B cell (primary cell): ENCODE measurements around the gene QKI. TPM values are rescaled to one million over a fixed set of nuclear protein-coding genes. Genes with fewer than 3 reads are reported as not detected.

Experiments
- ATAC-seq: fragments of 200-7000 bp; cut with Tn5 transposase; one replicate; pipeline ENCODE4 v1.10.0; 2021; ENCODE audit warnings: low read depth, mild to moderate bottlenecking, moderate number of reproducible peaks, moderate library complexity
- CTCF ChIA-PET: fragments of 350-600 bp; sonication (Branson Sonifier 250); formaldehyde crosslinking; loops from one replicate; lab custom pipeline; 2021; ENCODE audit warnings: antibody characterized with exemption, inconsistent platforms; lab: Charles Lee
- POLR2A ChIA-PET: fragments of 350-600 bp; sonication (Branson Sonifier 250); formaldehyde crosslinking; loops from one replicate; lab custom pipeline; 2021; ENCODE audit warnings: antibody characterized with exemption; lab: Charles Lee
- DNase-seq: peaks from one replicate; pipeline ENCODE4 v3.0.0; 2013
- H2AFZ ChIP-seq: 2 replicates; pipeline ENCODE4 v1.6.1; 2012; ENCODE audit warnings: mild to moderate bottlenecking, low read depth, low read length; ENCODE audit not compliant: insufficient read depth, poor library complexity, severe bottlenecking
- H3K27ac ChIP-seq, 2 donors: 1 replicate in 1 of 2; 2 replicates in 1 of 2; pipeline ENCODE4 v1.5.1; 2012 to 2013; ENCODE audit warnings: low read length in 2 of 2, mild to moderate bottlenecking in 2 of 2, moderate library complexity in 1 of 2
- H3K27me3 ChIP-seq, 4 experiments: fragments of 200-600 bp in 1 of 4; sonication (generic) in 1 of 4; replicated peaks in 1 of 4; 1 replicate in 2 of 4; 2 replicates in 2 of 4; pipeline versions ENCODE4 v1.6.1 to v1.7.0; 2013 to 2016; ENCODE audit warnings: low read length in 3 of 4, mild to moderate bottlenecking in 2 of 4, mixed read lengths in 1 of 4, moderate library complexity in 1 of 4; ENCODE audit not compliant: insufficient read depth in 4 of 4, control insufficient read depth in 3 of 4; ENCODE audit errors: control extremely low read depth in 1 of 4
- H3K36me3 ChIP-seq, 2 experiments: replicated peaks in 1 of 2; 1 replicate in 1 of 2; 2 replicates in 1 of 2; pipeline versions ENCODE4 v1.6.1 to v1.7.1; 2013; ENCODE audit warnings: low read length in 1 of 2; ENCODE audit not compliant: insufficient read depth in 2 of 2, control insufficient read depth in 1 of 2; ENCODE audit errors: control extremely low read depth in 1 of 2, extremely low read depth in 1 of 2
- H3K4me1 ChIP-seq, 2 donors: fragments of 200-600 bp in 1 of 2; sonication (generic) in 1 of 2; 1 replicate in 1 of 2; 2 replicates in 1 of 2; pipeline versions ENCODE4 v1.5.1 to v1.6.1; 2013 to 2017; ENCODE audit warnings: low read length in 2 of 2; ENCODE audit not compliant: control insufficient read depth in 2 of 2, insufficient read depth in 2 of 2
- H3K4me2 ChIP-seq: replicated peaks from 2 replicates; pipeline ENCODE3; 2012; ENCODE audit warnings: mild to moderate bottlenecking, low read depth, low read length; ENCODE audit not compliant: poor library complexity, severe bottlenecking
- H3K4me3 ChIP-seq, 5 experiments: fragments of 200-600 bp in 1 of 5; sonication (generic) in 1 of 5; 1 replicate in 3 of 5; 2 replicates in 2 of 5; pipeline versions ENCODE4 v1.5.1 to v1.7.0; 2011 to 2016; ENCODE audit warnings: low read length in 4 of 5, mild to moderate bottlenecking in 4 of 5, low read depth in 2 of 5, control low read depth in 1 of 5, moderate library complexity in 1 of 5; ENCODE audit not compliant: insufficient read depth in 1 of 5; ENCODE audit errors: control extremely low read depth in 1 of 5, extremely low read depth in 1 of 5
- H3K79me2 ChIP-seq: fragments of 200-600 bp; sonication (generic); one replicate; pipeline ENCODE4 v1.6.0; 2016; ENCODE audit warnings: low read length; ENCODE audit not compliant: control insufficient read depth, insufficient read depth
- H3K9ac ChIP-seq: fragments of 200-600 bp; sonication (generic); 2 replicates; pipeline ENCODE4 v1.6.1; 2017; ENCODE audit warnings: mild to moderate bottlenecking, low read length, moderate library complexity
- H3K9me3 ChIP-seq, 3 donors: one replicate each; pipeline versions ENCODE4 v1.6.1 to v1.7.1; 2013; ENCODE audit warnings: low read length in 2 of 3; ENCODE audit not compliant: control insufficient read depth in 2 of 3, insufficient read depth in 1 of 3; ENCODE audit errors: control extremely low read depth in 1 of 3
- H4K20me1 ChIP-seq: 2 replicates; pipeline ENCODE4 v1.6.0; 2012; ENCODE audit warnings: mild to moderate bottlenecking, low read length; ENCODE audit not compliant: insufficient read depth, control insufficient read depth, poor library complexity, severe bottlenecking
- H3K27ac Mint-ChIP-seq: one replicate; pipeline ENCODE4 v1.8.0; 2021; ENCODE audit warnings: mixed read lengths
- H3K27me3 Mint-ChIP-seq: one replicate; pipeline ENCODE4 v1.8.0; 2021; ENCODE audit warnings: mixed read lengths
- H3K4me1 Mint-ChIP-seq: one replicate; pipeline ENCODE4 v1.8.0; 2021; ENCODE audit warnings: mixed read lengths
- H3K4me3 Mint-ChIP-seq: one replicate; pipeline ENCODE4 v1.8.0; 2021; ENCODE audit warnings: mixed read lengths
- H3K9me3 Mint-ChIP-seq: one replicate; pipeline ENCODE4 v1.8.0; 2022; ENCODE audit warnings: mixed read lengths; ENCODE audit not compliant: insufficient read depth
- CTCF ChIP-seq: fragments of 200-600 bp; IDR thresholded peaks from one replicate; pipeline ENCODE4 v1.8.0; 2022; ENCODE audit warnings: antibody characterized with exemption, mild to moderate bottlenecking
- EZH2 ChIP-seq: IDR thresholded peaks from 2 replicates; pipeline ENCODE4 v1.6.1; 2012; ENCODE audit warnings: borderline replicate concordance, low read depth, mild to moderate bottlenecking, moderate library complexity, low read length; ENCODE audit not compliant: insufficient read depth, poor library complexity, severe bottlenecking
- WGBS: methylation state at CpG from one replicate; pipeline ENCODE4 v1.1.5; 2013; ENCODE audit warnings: missing lambda C conversion rate; ENCODE audit not compliant: insufficient coverage; 5-methylcytosine and 5-hydroxymethylcytosine counted together
- intact Hi-C: fragments of 100-400 bp; cut with micrococcal nuclease; formaldehyde crosslinking; loops from one replicate; pipeline ENCODE4 v1.10.0; 2022
- polyA plus RNA-seq: library from polyadenylated mRNA; depleted of rRNA; stranded (reverse); fragments of >200 nt; gene quantifications from 2 replicates; pipeline ENCODE4 v1.2.3, GENCODE V29; 2012
- total RNA-seq, 2 donors: library from RNA; stranded (reverse); fragments of 120-200 nt in 1 of 2; gene quantifications; 1 replicate in 1 of 2; 2 replicates in 1 of 2; pipeline versions ENCODE4 v1.2.3 to v1.2.4, GENCODE V29; 2013 to 2022

QKI gene
- total and polyA plus RNA-seq, 2 donors (not counting 1 experiment from before 2014, with no cell fraction given) = 38.8 to 79.5 TPM

- Histone ChIP-seq H3K27ac (no peak overlapping the region), H4K20me1 (peaks cover 11% of the 10 kb centered on the region), H3K79me2 (peaks cover 69% of the 10 kb centered on the region), H3K4me3 (no peak overlapping the region), H3K27me3 (no peaks in the 10 kb centered on the region), H3K9ac (no peak overlapping the region), H3K4me1 (no peaks in the 10 kb centered on the region), H3K36me3 (no peaks in the 10 kb centered on the region), H2AFZ (no peak overlapping the region), H3K4me2 (no peak overlapping the region), H3K9me3 (no peaks in the 10 kb centered on the region)
- WGBS = no CpG with 5 or more reads among the region's 3 CpGs
- H3K4me1 Mint-ChIP-seq = peaks cover 46% of the 10 kb centered on the region
- H3K9me3 Mint-ChIP-seq = no peaks in the 10 kb centered on the region
- H3K27ac Mint-ChIP-seq = no peak overlapping the region
- CTCF ChIA-PET = no interaction called here
- H3K27me3 Mint-ChIP-seq = no peaks in the 10 kb centered on the region
- no peak for ATAC-seq
- intact Hi-C loops = no loop called here
- no peak overlapping the region for H3K4me3 Mint-ChIP-seq
- DNase-seq = no peak
- TF ChIP-seq EZH2 (no peak), CTCF (no peak)
- POLR2A ChIA-PET = no interaction called here
Measured at GRCh38 chr6:163486821-163487220, 72.3 kb downstream of the QKI start.

- H3K9me3 Mint-ChIP-seq = no peaks in the 10 kb centered on the region
- H3K36me3 ChIP-seq = no peaks in the 10 kb centered on the region
- H3K4me1 ChIP-seq = no peaks in the 10 kb centered on the region
- no peak overlapping the region for H3K4me2 ChIP-seq
- H3K27me3 Mint-ChIP-seq = no peaks in the 10 kb centered on the region
- intact Hi-C loops = no loop called here
- POLR2A ChIA-PET = no interaction called here
- no peak overlapping the region for H3K4me3 Mint-ChIP-seq
- H3K79me2 ChIP-seq = peaks cover 61% of the 10 kb centered on the region
- no peak for DNase-seq
- no peak overlapping the region for H3K27ac Mint-ChIP-seq
- H3K27ac ChIP-seq = no peak overlapping the region
- ATAC-seq = no peak
- peaks cover 11% of the 10 kb centered on the region for H4K20me1 ChIP-seq
- no peak overlapping the region for H2AFZ ChIP-seq
- H3K27me3 ChIP-seq = no peaks in the 10 kb centered on the region
- peaks cover 44% of the 10 kb centered on the region for H3K4me1 Mint-ChIP-seq
- H3K9ac ChIP-seq = no peak overlapping the region
- no CpG with 5 or more reads among the region's 1 CpG for WGBS
- H3K9me3 ChIP-seq = no peaks in the 10 kb centered on the region
- TF ChIP-seq CTCF (no peak), EZH2 (no peak)
- CTCF ChIA-PET = interaction anchor here (1.1 kb wide), 1 partner anchor 179 kb away, joined by 3 read pairs; no protein-coding TSS in a partner anchor
- H3K4me3 ChIP-seq = no peak overlapping the region
Measured at GRCh38 chr6:163487606-163488005, 73.1 kb downstream of the QKI start.
